Measurements from ENCODE around the gene TEN1.

DNA sequence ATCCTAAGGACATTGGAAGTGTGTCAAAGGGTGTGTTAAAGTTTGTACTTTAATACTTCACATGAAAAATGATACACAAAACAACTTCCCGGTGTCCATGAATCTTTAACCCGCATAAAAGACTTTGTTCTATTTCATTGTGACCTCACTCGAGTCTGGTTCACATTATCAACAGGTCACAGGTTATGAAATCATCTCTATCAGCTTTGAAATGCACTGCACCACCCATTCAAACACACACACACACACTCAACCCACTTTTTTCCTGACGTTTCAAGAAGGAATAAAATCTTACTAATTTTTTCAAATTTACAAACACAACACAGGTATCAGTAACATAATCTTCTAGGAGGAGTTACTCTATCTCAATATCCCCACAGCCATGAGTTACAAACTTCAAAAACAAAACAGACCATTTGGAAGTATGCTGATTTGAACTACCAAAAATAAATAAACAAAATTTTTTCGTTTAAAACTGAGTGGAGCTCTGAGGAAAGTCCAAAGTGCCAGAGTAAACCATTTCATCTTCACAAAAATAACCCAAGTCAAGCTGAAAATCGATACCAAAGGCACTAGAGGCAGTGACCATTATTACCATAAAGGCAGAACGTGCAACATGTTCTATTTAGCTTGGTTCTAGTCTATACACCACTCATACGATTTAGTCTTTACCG is 2.7 kb upstream of the TEN1 start:
- no peak for TF ChIP-seq YY1 (IDR thresholded peaks at IDR 0.05; ENCODE audit: insufficient read depth, insufficient read length)
- no peak for TF ChIP-seq ZNF274 (IDR thresholded peaks at IDR 0.05; ENCODE audit: low read depth, low read length)
